Ishikawa (cell line): Measurements from ENCODE around the gene TFF3.

ENCODE experiments used
- CEBPB ChIP-seq: IDR thresholded peaks from 2 replicates; pipeline ENCODE4 v1.6.1; 2012
- CREB1 ChIP-seq: IDR thresholded peaks from 2 replicates; pipeline ENCODE4 v1.6.1; 2012; ENCODE audit warnings: low read depth
- EGR1 ChIP-seq: IDR thresholded peaks from 2 replicates; pipeline ENCODE4 v1.6.1; 2012
- EP300 ChIP-seq: IDR thresholded peaks from 2 replicates; pipeline ENCODE4 v1.6.1; 2012; ENCODE audit warnings: borderline replicate concordance
- FOXM1 ChIP-seq: IDR thresholded peaks from 2 replicates; pipeline ENCODE4 v1.6.1; 2012; ENCODE audit warnings: low read depth, borderline replicate concordance
- MAX ChIP-seq: IDR thresholded peaks from 2 replicates; pipeline ENCODE4 v1.6.1; 2012
- NFIC ChIP-seq: IDR thresholded peaks from 2 replicates; pipeline ENCODE4 v1.6.1; 2012
- RAD21 ChIP-seq: IDR thresholded peaks from 2 replicates; pipeline ENCODE4 v1.6.1; 2012; ENCODE audit warnings: low read depth
- TAF1 ChIP-seq: IDR thresholded peaks from 2 replicates; pipeline ENCODE4 v1.6.1; 2012; ENCODE audit warnings: low read depth, mild to moderate bottlenecking
- TCF12 ChIP-seq: IDR thresholded peaks from 2 replicates; pipeline ENCODE4 v1.6.1; 2012; ENCODE audit warnings: low read depth
- TEAD4 ChIP-seq: IDR thresholded peaks from 2 replicates; pipeline ENCODE4 v1.6.1; 2012
- YY1 ChIP-seq: IDR thresholded peaks from 2 replicates; pipeline ENCODE4 v1.6.1; 2012; ENCODE audit warnings: low read depth
- ZBTB7A ChIP-seq: IDR thresholded peaks from 2 replicates; pipeline ENCODE4 v1.6.1; 2012; ENCODE audit warnings: low read depth
- TF ChIP-seq, protein P1 (sequence below): IDR thresholded peaks from 2 replicates; pipeline ENCODE4 v1.6.1; 2012
- TF ChIP-seq, protein P2 (sequence below): IDR thresholded peaks from 2 replicates; pipeline ENCODE4 v1.6.1; 2012; ENCODE audit warnings: low read depth, mild to moderate bottlenecking

The TFF3 gene

GRCh38 chr21:42302794-42303193 is 12.4 kb downstream of the TFF3 start:
- TF ChIP-seq, protein P1, sequence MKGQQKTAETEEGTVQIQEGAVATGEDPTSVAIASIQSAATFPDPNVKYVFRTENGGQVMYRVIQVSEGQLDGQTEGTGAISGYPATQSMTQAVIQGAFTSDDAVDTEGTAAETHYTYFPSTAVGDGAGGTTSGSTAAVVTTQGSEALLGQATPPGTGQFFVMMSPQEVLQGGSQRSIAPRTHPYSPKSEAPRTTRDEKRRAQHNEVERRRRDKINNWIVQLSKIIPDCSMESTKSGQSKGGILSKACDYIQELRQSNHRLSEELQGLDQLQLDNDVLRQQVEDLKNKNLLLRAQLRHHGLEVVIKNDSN: no peak
- TF ChIP-seq TCF12 (no peak), EP300 (no peak), CEBPB (no peak), YY1 (no peak), NFIC (no peak), TAF1 (no peak), CREB1 (no peak), ZBTB7A (no peak), MAX (no peak), FOXM1 (no peak), TEAD4 (no peak), EGR1 (no peak), RAD21 (no peak)
- TF ChIP-seq, protein P2, sequence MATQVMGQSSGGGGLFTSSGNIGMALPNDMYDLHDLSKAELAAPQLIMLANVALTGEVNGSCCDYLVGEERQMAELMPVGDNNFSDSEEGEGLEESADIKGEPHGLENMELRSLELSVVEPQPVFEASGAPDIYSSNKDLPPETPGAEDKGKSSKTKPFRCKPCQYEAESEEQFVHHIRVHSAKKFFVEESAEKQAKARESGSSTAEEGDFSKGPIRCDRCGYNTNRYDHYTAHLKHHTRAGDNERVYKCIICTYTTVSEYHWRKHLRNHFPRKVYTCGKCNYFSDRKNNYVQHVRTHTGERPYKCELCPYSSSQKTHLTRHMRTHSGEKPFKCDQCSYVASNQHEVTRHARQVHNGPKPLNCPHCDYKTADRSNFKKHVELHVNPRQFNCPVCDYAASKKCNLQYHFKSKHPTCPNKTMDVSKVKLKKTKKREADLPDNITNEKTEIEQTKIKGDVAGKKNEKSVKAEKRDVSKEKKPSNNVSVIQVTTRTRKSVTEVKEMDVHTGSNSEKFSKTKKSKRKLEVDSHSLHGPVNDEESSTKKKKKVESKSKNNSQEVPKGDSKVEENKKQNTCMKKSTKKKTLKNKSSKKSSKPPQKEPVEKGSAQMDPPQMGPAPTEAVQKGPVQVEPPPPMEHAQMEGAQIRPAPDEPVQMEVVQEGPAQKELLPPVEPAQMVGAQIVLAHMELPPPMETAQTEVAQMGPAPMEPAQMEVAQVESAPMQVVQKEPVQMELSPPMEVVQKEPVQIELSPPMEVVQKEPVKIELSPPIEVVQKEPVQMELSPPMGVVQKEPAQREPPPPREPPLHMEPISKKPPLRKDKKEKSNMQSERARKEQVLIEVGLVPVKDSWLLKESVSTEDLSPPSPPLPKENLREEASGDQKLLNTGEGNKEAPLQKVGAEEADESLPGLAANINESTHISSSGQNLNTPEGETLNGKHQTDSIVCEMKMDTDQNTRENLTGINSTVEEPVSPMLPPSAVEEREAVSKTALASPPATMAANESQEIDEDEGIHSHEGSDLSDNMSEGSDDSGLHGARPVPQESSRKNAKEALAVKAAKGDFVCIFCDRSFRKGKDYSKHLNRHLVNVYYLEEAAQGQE: no peak

GRCh38 chr21:42302076-42302650 is 13.0 kb downstream of the TFF3 start:
- TF ChIP-seq EGR1 (no peak), CEBPB (no peak), NFIC (no peak), CREB1 (no peak), FOXM1 (no peak), TCF12 (no peak), RAD21 (no peak), YY1 (no peak), TEAD4 (no peak), MAX (no peak), ZBTB7A (no peak), TAF1 (no peak), EP300 (no peak)
- TF ChIP-seq, protein P2: no peak
- TF ChIP-seq, protein P1: no peak

DNA sequence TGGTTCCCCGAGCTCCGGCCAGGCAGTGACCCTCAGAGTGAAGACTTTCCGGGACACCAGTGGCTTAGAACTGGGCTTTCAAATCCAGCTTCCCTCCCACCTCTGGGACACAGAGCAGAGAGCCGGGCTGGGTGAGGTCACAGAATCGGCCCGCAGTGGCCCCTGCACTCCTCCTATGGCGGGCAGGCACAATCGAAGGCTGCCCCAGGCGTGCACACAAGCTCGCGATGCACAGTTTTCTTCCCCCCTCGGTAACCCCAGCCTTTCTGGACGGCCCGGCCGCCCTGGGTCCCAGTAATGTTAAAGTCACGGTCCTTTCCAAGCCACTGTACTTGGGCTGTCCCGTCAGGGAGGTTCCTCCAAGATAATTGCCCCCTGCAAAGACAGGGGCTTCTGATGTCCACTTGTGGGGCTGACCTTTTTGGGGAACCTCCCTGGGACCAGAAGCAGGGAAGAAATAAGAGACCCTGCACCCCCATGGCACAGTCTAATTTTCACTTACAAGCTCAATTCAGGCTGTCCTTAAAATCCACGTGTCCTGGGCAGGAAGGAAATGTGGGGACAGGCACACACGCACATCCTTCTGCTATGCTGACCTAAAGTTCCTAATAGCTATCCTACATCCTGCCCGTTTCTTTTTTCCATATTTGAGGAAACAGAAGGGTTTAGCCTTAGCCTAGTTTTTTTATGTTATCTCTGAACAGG is 13.7 kb downstream of the TFF3 start:
- TF ChIP-seq ZBTB7A (no peak), EGR1 (no peak), CREB1 (no peak), RAD21 (no peak), FOXM1 (no peak), EP300 (no peak), TAF1 (no peak), MAX (no peak), TCF12 (no peak), NFIC (no peak), TEAD4 (no peak), YY1 (no peak), CEBPB (no peak)
- TF ChIP-seq, protein P1: no peak
- TF ChIP-seq, protein P2: no peak

GRCh38 chr21:42300956-42301355 is 14.3 kb downstream of the TFF3 start:
- TF ChIP-seq TAF1: no peak
- no peak for TF ChIP-seq EGR1
- TF ChIP-seq NFIC: no peak
- no peak for TF ChIP-seq MAX
- TF ChIP-seq, protein P2: no peak
- no peak for TF ChIP-seq TCF12
- no peak for TF ChIP-seq CREB1
- no peak for TF ChIP-seq RAD21
- no peak for TF ChIP-seq CEBPB
- TF ChIP-seq YY1: no peak
- no peak for TF ChIP-seq ZBTB7A
- no peak for TF ChIP-seq FOXM1
- TF ChIP-seq TEAD4: no peak
- no peak for TF ChIP-seq EP300
- TF ChIP-seq, protein P1: no peak
